H1 (cell line): ENCODE data around the gene NDUFB3. TPM values are rescaled to one million over a fixed set of nuclear protein-coding genes. Genes with fewer than 3 reads are reported as not detected.
"Not testable (repeated sequence)": the region's sequence is repeated elsewhere in the genome, so short reads cannot be mapped to it uniquely, and the experiment has no call there.

Source experiments
- CTCF ChIA-PET: fragments of 300-600 bp; sonication (Branson Sonifier 250); formaldehyde crosslinking; loops from one replicate; lab custom pipeline; 2021; ENCODE audit not compliant: partially characterized antibody; lab: Charles Lee
- POLR2A ChIA-PET: fragments of 300-600 bp; sonication (Branson Sonifier 250); formaldehyde crosslinking; loops from one replicate; lab custom pipeline; 2021; ENCODE audit warnings: inconsistent platforms; ENCODE audit not compliant: partially characterized antibody; lab: Charles Lee
- DNase-seq, 2 experiments: peaks; one replicate each; pipeline versions ENCODE4 v3.0.0 to v3.0.0-alpha.2; 2010 to 2022; ENCODE audit warnings: low spot score in 2 of 2, low read depth in 1 of 2, mixed read lengths in 1 of 2
- FAIRE-seq: peaks from 2 replicates; lab custom pipeline; 2011; peaks lifted over from hg19 to GRCh38; lab: Jason Lieb, UNC
- H2AFZ ChIP-seq: 2 replicates; pipeline ENCODE4 v1.8.1; 2012; ENCODE audit warnings: low read length, inconsistent platforms
- H2AK5ac ChIP-seq: 2 replicates; pipeline ENCODE4 v1.6.1; 2013; ENCODE audit warnings: low read depth, low read length
- H2BK120ac ChIP-seq: replicated peaks from 2 replicates; pipeline ENCODE3; 2013; ENCODE audit warnings: low read depth, low read length, inconsistent platforms
- H2BK12ac ChIP-seq: 2 replicates; pipeline ENCODE4 v1.6.1; 2013; ENCODE audit warnings: low read depth, low read length
- H2BK15ac ChIP-seq: 2 replicates; pipeline ENCODE4 v1.6.1; 2013; ENCODE audit warnings: low read length
- H2BK20ac ChIP-seq: 2 replicates; pipeline ENCODE4 v1.6.1; 2013; ENCODE audit warnings: low read length
- H2BK5ac ChIP-seq: 2 replicates; pipeline ENCODE4 v1.6.1; 2013; ENCODE audit warnings: low read depth, low read length
- H3K14ac ChIP-seq: 2 replicates; pipeline ENCODE4 v1.6.1; 2013; ENCODE audit warnings: inconsistent platforms; ENCODE audit not compliant: insufficient read length
- H3K18ac ChIP-seq: 2 replicates; pipeline ENCODE4 v1.6.1; 2013; ENCODE audit warnings: low read length; ENCODE audit errors: extremely low read depth
- H3K23ac ChIP-seq: 2 replicates; pipeline ENCODE4 v1.6.1; 2013; ENCODE audit warnings: inconsistent platforms; ENCODE audit not compliant: insufficient read length
- H3K23me2 ChIP-seq: 2 replicates; pipeline ENCODE4 v1.6.1; 2013; ENCODE audit warnings: low read depth, low read length
- H3K27ac ChIP-seq: 2 replicates; pipeline ENCODE4 v1.6.1; 2011; ENCODE audit warnings: low read depth, low read length, inconsistent platforms
- H3K27me3 ChIP-seq, 4 experiments: replicated peaks in 1 of 4; 1 replicate in 1 of 4; 2 replicates in 3 of 4; pipeline versions ENCODE4 v1.6.1 to v1.8.1; 2011 to 2013; ENCODE audit warnings: low read length in 3 of 4, mild to moderate bottlenecking in 3 of 4, inconsistent platforms in 2 of 4, mixed read lengths in 2 of 4, moderate library complexity in 1 of 4; ENCODE audit not compliant: control insufficient read depth in 3 of 4, insufficient read depth in 3 of 4; ENCODE audit errors: extremely low read depth in 1 of 4
- H3K36me3 ChIP-seq, 4 experiments: 2 replicates each; pipeline versions ENCODE4 v1.6.1 to v1.8.1; 2011 to 2013; ENCODE audit warnings: mild to moderate bottlenecking in 4 of 4, low read length in 3 of 4, moderate library complexity in 2 of 4, control low read depth in 1 of 4, inconsistent platforms in 1 of 4; ENCODE audit not compliant: insufficient read depth in 4 of 4, control insufficient read depth in 2 of 4
- H3K4ac ChIP-seq: replicated peaks from 2 replicates; pipeline ENCODE3; 2013; ENCODE audit warnings: low read length, low read depth, mixed read lengths, inconsistent platforms; ENCODE audit not compliant: insufficient read length
- H3K4me1 ChIP-seq, 4 experiments: replicated peaks in 1 of 4; 1 replicate in 1 of 4; 2 replicates in 3 of 4; pipeline versions ENCODE4 v1.6.1 to v1.8.1; 2011 to 2013; ENCODE audit warnings: low read length in 3 of 4, inconsistent platforms in 2 of 4, mixed read lengths in 1 of 4; ENCODE audit not compliant: insufficient read depth in 4 of 4, control insufficient read depth in 3 of 4
- H3K4me2 ChIP-seq, 2 experiments: 2 replicates each; pipeline versions ENCODE4 v1.6.1 to v1.8.1; 2011 to 2013; ENCODE audit warnings: low read depth in 2 of 2, low read length in 2 of 2, control low read depth in 1 of 2, inconsistent platforms in 1 of 2, mild to moderate bottlenecking in 1 of 2; ENCODE audit not compliant: insufficient read depth in 1 of 2
- H3K4me3 ChIP-seq, 4 experiments: fragments of 200-600, 300-600 bp in 1 of 4; sonication (generic), shearing (Covaris generic), sonication (Bioruptor Twin) in 1 of 4; 2 replicates each; pipeline versions ENCODE4 v1.5.1 to v1.8.1; 2011 to 2016; ENCODE audit warnings: low read length in 4 of 4, low read depth in 3 of 4, control low read depth in 2 of 4, inconsistent platforms in 2 of 4, mild to moderate bottlenecking in 2 of 4, mixed read lengths in 1 of 4, moderate library complexity in 1 of 4; ENCODE audit not compliant: insufficient read depth in 2 of 4; ENCODE audit errors: extremely low read depth in 1 of 4
- H3K56ac ChIP-seq: replicated peaks from 2 replicates; pipeline ENCODE3; 2013; ENCODE audit warnings: low read depth, mild to moderate bottlenecking, mixed read lengths, low read length, inconsistent platforms; ENCODE audit not compliant: insufficient read length
- H3K79me1 ChIP-seq: 2 replicates; pipeline ENCODE4 v1.6.1; 2013; ENCODE audit warnings: low read depth, low read length, control low read depth
- H3K79me2 ChIP-seq, 2 experiments: 2 replicates each; pipeline versions ENCODE4 v1.6.1 to v1.8.1; 2012 to 2013; ENCODE audit warnings: low read length in 2 of 2, mild to moderate bottlenecking in 2 of 2, inconsistent platforms in 1 of 2; ENCODE audit not compliant: insufficient read depth in 2 of 2, control insufficient read depth in 1 of 2
- H3K9ac ChIP-seq, 4 experiments: replicated peaks in 1 of 4; 1 replicate in 1 of 4; 2 replicates in 3 of 4; pipeline versions ENCODE4 v1.6.1 to v1.8.1; 2011 to 2013; ENCODE audit warnings: low read depth in 3 of 4, low read length in 3 of 4, control low read depth in 2 of 4, mild to moderate bottlenecking in 2 of 4, moderate library complexity in 2 of 4, inconsistent platforms in 1 of 4; ENCODE audit errors: extremely low read depth in 1 of 4
- H3K9me3 ChIP-seq, 2 experiments: 2 replicates each; pipeline versions ENCODE4 v1.6.1 to v1.8.1; 2012 to 2013; ENCODE audit warnings: mild to moderate bottlenecking in 2 of 2, moderate library complexity in 2 of 2, control low read depth in 1 of 2, inconsistent platforms in 1 of 2, low read depth in 1 of 2, low read length in 1 of 2, mixed read lengths in 1 of 2; ENCODE audit not compliant: insufficient read depth in 2 of 2
- H4K20me1 ChIP-seq, 2 experiments: replicated peaks in 1 of 2; 2 replicates each; pipeline versions ENCODE3 to v1.8.1; 2011 to 2013; ENCODE audit warnings: inconsistent platforms in 2 of 2, low read length in 2 of 2, mild to moderate bottlenecking in 1 of 2; ENCODE audit not compliant: insufficient read depth in 2 of 2, control insufficient read depth in 1 of 2
- H4K5ac ChIP-seq: 2 replicates; pipeline ENCODE4 v1.6.1; 2013; ENCODE audit warnings: low read length, low read depth, mixed read lengths, inconsistent platforms; ENCODE audit not compliant: insufficient read length
- H4K8ac ChIP-seq: 2 replicates; pipeline ENCODE4 v1.8.0; 2013; ENCODE audit warnings: mild to moderate bottlenecking, moderate library complexity, low read length, inconsistent platforms; ENCODE audit not compliant: insufficient read depth; ENCODE audit errors: extremely low read depth
- H4K91ac ChIP-seq: replicated peaks from 2 replicates; pipeline ENCODE3; 2013; ENCODE audit warnings: low read length, mixed read lengths, inconsistent platforms; ENCODE audit not compliant: insufficient read length
- WGBS, 2 experiments: shearing (Covaris generic) in 1 of 2; methylation state at CpG; one replicate each; pipeline versions ENCODE4 v1.1.6 to v1.1.7; 2013 to 2015; ENCODE audit warnings: low lambda C conversion rate in 2 of 2, mixed read lengths in 2 of 2, inconsistent platforms in 1 of 2, low coverage in 1 of 2, missing lambda C conversion rate in 1 of 2; ENCODE audit not compliant: insufficient replicate concordance in 2 of 2, insufficient coverage in 1 of 2, insufficient read length in 1 of 2; ENCODE audit errors: extremely low coverage in 1 of 2, missing lambda C conversion rate in 1 of 2; 5-methylcytosine and 5-hydroxymethylcytosine counted together
- polyA plus RNA-seq, 7 experiments: library from polyadenylated mRNA; depleted of rRNA in 3 of 7; stranded (reverse) in 5 of 7; unstranded in 2 of 7; fragments of >200 nt in 5 of 7; fragments of 200-250 nt in 2 of 7; gene quantifications; 1 replicate in 5 of 7; 2 replicates in 1 of 7; 4 replicates in 1 of 7; pipeline versions ENCODE4 v1.2.1 to v1.2.3, GENCODE V29; 2011 to 2013; ENCODE audit warnings: missing spikeins in 2 of 7, mixed read lengths in 2 of 7
- total RNA-seq: library from RNA; stranded (reverse); fragmentation: NEBNext Ultra II Directional; extraction: Animal tissue kit (Norgen Biotek cat#: 25700); gene quantifications from 2 replicates; pipeline ENCODE4 v1.2.1, GENCODE V29; 2021

The NDUFB3 gene
- total and polyA plus RNA-seq, 2 of the 8 experiments (the other 6 are each of a cell fraction or from before 2014, with no cell fraction given) = 38.2 to 55.3 TPM

DNA sequence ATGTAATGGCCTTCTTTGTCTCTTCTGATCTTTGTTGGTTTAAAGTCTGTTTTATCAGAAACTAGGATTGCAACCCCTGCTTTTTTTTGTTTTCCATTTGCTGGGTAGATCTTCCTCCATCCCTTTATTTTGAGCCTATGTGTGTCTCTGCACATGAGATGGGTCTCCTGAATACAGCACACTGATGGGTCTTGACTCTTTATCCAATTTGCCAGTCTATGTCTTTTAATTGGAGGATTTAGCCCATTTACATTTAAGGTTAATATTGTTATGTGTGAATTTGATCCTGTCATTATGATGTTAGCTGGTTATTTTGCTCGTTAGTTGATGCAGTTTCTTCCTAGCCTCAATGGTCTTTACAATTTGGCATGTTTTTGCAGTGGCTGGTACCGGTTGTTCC lies 37.4 kb upstream of the NDUFB3 start:
- H3K79me1 ChIP-seq, H2BK15ac ChIP-seq, H3K9ac ChIP-seq, H3K27me3 ChIP-seq, POLR2A ChIA-PET, DNase-seq, H3K23me2 ChIP-seq, H3K36me3 ChIP-seq, H4K8ac ChIP-seq, H3K23ac ChIP-seq, H2AFZ ChIP-seq, H3K4me3 ChIP-seq, H3K4ac ChIP-seq, H3K9me3 ChIP-seq, H3K56ac ChIP-seq, H3K4me2 ChIP-seq, H2BK20ac ChIP-seq, H4K5ac ChIP-seq, H3K4me1 ChIP-seq, H4K20me1 ChIP-seq, H3K79me2 ChIP-seq, FAIRE-seq, H2AK5ac ChIP-seq, H3K14ac ChIP-seq, H2BK12ac ChIP-seq, H3K18ac ChIP-seq, H2BK5ac ChIP-seq, H2BK120ac ChIP-seq, H4K91ac ChIP-seq, H3K27ac ChIP-seq: not testable (repeated sequence)
- CTCF ChIA-PET = interaction anchor here (1.8 kb wide), 1 partner anchor 124 kb away, joined by 3 read pairs; no protein-coding TSS in a partner anchor
- WGBS, 2 experiments = 100% methylated on average over 1 of the region's 2 CpGs; no CpG with 5 or more reads in 1 of the 2 experiments

DNA sequence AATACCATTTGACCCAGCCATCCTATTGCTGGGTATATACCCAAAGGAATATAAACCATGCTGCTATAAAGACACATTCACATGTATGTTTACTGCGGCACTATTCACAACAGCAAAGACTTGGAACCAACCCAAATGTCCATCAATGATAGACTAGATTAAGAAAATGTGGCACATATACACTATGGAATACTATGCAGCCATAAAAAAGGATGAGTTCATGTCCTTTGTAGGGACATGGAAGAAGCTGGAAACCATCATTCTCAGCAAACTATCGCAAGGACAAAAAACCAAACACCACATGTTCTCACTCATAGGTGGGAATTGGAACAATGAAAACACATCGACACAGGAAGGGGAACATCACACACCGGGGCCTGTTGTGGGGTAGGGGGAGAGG lies 33.4 kb upstream of the NDUFB3 start:
- H3K23me2 ChIP-seq, DNase-seq, H3K27ac ChIP-seq, H3K14ac ChIP-seq, H3K4me3 ChIP-seq, H2BK15ac ChIP-seq, CTCF ChIA-PET, H3K79me1 ChIP-seq, H2BK20ac ChIP-seq, H3K27me3 ChIP-seq, H3K4me2 ChIP-seq, H3K9me3 ChIP-seq, H2AK5ac ChIP-seq, H4K91ac ChIP-seq, H3K36me3 ChIP-seq, H2AFZ ChIP-seq, H4K20me1 ChIP-seq, H3K79me2 ChIP-seq, H3K56ac ChIP-seq, H3K9ac ChIP-seq, POLR2A ChIA-PET, H4K8ac ChIP-seq, FAIRE-seq, H3K23ac ChIP-seq, H3K4ac ChIP-seq, H2BK5ac ChIP-seq, H3K18ac ChIP-seq, H2BK120ac ChIP-seq, H2BK12ac ChIP-seq, H4K5ac ChIP-seq, H3K4me1 ChIP-seq: not testable (repeated sequence)
- WGBS, 2 experiments = 92% methylated on average over 3 of the region's 4 CpGs; no CpG with 5 or more reads in 1 of the 2 experiments
